GM18867 (cell line): Measurements from ENCODE around the gene ERVMER34-1.

Experiments
- ATAC-seq: cut with Tn5 transposase; IDR thresholded peaks from one replicate; pipeline ENCODE4 v1.9.1; 2021; ENCODE audit warnings: mild to moderate bottlenecking, moderate library complexity; ENCODE audit not compliant: unreplicated experiment

ERVMER34-1 gene

GRCh38 chr4:52750819-52751486, at the start of gene ERVMER34-1:
Gene ERVMER34-1, minus strand, starts transcription at chr4:52751425. Its CDS starts 5,905 bp downstream, at chr4:52745520.
- no peak for ATAC-seq

GRCh38 chr4:52799813-52800212, 48.6 kb upstream of the ERVMER34-1 start:
- no peak for ATAC-seq

- ATAC-seq, result no peak
Measured at GRCh38 chr4:52795533-52795932, 44.3 kb upstream of the ERVMER34-1 start.

GRCh38 chr4:52791936-52792335, 40.7 kb upstream of the ERVMER34-1 start:
- ATAC-seq, result no peak

- ATAC-seq, result no peak
Measured at GRCh38 chr4:52789774-52790173, 38.5 kb upstream of the ERVMER34-1 start.

- ATAC-seq, result no peak
Measured at GRCh38 chr4:52788806-52789205, 37.6 kb upstream of the ERVMER34-1 start.

- ATAC-seq, result no peak
Measured at GRCh38 chr4:52783069-52783468, 31.8 kb upstream of the ERVMER34-1 start.

- no peak for ATAC-seq
Measured at GRCh38 chr4:52780617-52781354, 29.6 kb upstream of the ERVMER34-1 start.

GRCh38 chr4:52780206-52780605, 29.0 kb upstream of the ERVMER34-1 start:
- ATAC-seq, result no peak

GRCh38 chr4:52760256-52760655, 9.0 kb upstream of the ERVMER34-1 start:
- ATAC-seq, result no peak

GRCh38 chr4:52755426-52755825, 4.2 kb upstream of the ERVMER34-1 start:
- ATAC-seq, result no peak

GRCh38 chr4:52752936-52753335, 1.7 kb upstream of the ERVMER34-1 start:
- ATAC-seq, result no peak

- no peak for ATAC-seq
Measured at GRCh38 chr4:52751487-52751911, 274 bp upstream of the ERVMER34-1 start.

GRCh38 chr4:52750213-52750612, 1.0 kb downstream of the ERVMER34-1 start:
- no peak for ATAC-seq

GRCh38 chr4:52748432-52748831, 2.8 kb downstream of the ERVMER34-1 start:
- peak; percentile 91 for ATAC-seq

- no peak for ATAC-seq
Measured at GRCh38 chr4:52744588-52744987, 6.6 kb downstream of the ERVMER34-1 start.

- ATAC-seq, result no peak
Measured at GRCh38 chr4:52743444-52744019, 7.7 kb downstream of the ERVMER34-1 start.

- no peak for ATAC-seq
Measured at GRCh38 chr4:52729586-52729985, 21.6 kb downstream of the ERVMER34-1 start.

- ATAC-seq, result no peak
Measured at GRCh38 chr4:52728691-52729240, 22.5 kb downstream of the ERVMER34-1 start.

- ATAC-seq, result no peak
Measured at GRCh38 chr4:52726826-52727580, 24.2 kb downstream of the ERVMER34-1 start.
